ENCODE results near the gene FAIM2.

GRCh38 chr12:49921936-49922335, 18.2 kb upstream of the FAIM2 start:
- TF ChIP-seq TCF7L2 (IDR thresholded peaks at IDR 0.05; ENCODE audit: low read depth, low read length), result no peak
- TF ChIP-seq, protein P1, sequence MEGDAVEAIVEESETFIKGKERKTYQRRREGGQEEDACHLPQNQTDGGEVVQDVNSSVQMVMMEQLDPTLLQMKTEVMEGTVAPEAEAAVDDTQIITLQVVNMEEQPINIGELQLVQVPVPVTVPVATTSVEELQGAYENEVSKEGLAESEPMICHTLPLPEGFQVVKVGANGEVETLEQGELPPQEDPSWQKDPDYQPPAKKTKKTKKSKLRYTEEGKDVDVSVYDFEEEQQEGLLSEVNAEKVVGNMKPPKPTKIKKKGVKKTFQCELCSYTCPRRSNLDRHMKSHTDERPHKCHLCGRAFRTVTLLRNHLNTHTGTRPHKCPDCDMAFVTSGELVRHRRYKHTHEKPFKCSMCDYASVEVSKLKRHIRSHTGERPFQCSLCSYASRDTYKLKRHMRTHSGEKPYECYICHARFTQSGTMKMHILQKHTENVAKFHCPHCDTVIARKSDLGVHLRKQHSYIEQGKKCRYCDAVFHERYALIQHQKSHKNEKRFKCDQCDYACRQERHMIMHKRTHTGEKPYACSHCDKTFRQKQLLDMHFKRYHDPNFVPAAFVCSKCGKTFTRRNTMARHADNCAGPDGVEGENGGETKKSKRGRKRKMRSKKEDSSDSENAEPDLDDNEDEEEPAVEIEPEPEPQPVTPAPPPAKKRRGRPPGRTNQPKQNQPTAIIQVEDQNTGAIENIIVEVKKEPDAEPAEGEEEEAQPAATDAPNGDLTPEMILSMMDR (IDR thresholded peaks at IDR 0.05), result no peak
- no peak for TF ChIP-seq SIN3A (IDR thresholded peaks at IDR 0.05; ENCODE audit: borderline replicate concordance, insufficient read depth, low read depth, low read length)
- no peak for TF ChIP-seq POLR2AphosphoS5 (IDR thresholded peaks at IDR 0.05; ENCODE audit: low read depth, low read length)

Measured in Panc1 (cell line).